T-cell (primary cell): Measurements from ENCODE around the gene RPL36. TPM values are rescaled to one million over a fixed set of nuclear protein-coding genes. Genes with fewer than 3 reads are reported as not detected.

Source experiments
- ATAC-seq, 4 experiments: fragments of 200-7000 bp in 3 of 4; fragments of 150-1000 bp in 1 of 4; cut with Tn5 transposase; replicated peaks in 1 of 4; 1 replicate in 3 of 4; 2 replicates in 1 of 4; pipeline ENCODE4 v1.10.0; 2021; ENCODE audit warnings: moderate library complexity in 3 of 4, mild to moderate bottlenecking in 2 of 4, moderate number of reproducible peaks in 1 of 4
- CTCF ChIA-PET, 2 donors: fragments of 300-600 bp; sonication (Branson Sonifier 250); formaldehyde crosslinking; loops; one replicate each; lab custom pipeline; 2022; ENCODE audit warnings: antibody characterized with exemption in 2 of 2; lab: Charles Lee
- POLR2A ChIA-PET, 2 donors: fragments of 300-600 bp; sonication (Branson Sonifier 250); formaldehyde crosslinking; loops; one replicate each; lab custom pipeline; 2022; ENCODE audit warnings: antibody characterized with exemption in 2 of 2; lab: Charles Lee
- DNase-seq, 35 experiments: peaks; one replicate each; pipeline versions ENCODE4 v3.0.0 to v3.0.0-alpha.2; 2013 to 2023
- H3K27ac ChIP-seq: one replicate; pipeline ENCODE4 v1.5.1; 2013; ENCODE audit warnings: low read length
- H3K27me3 ChIP-seq, 2 experiments: replicated peaks in 1 of 2; 1 replicate in 1 of 2; 2 replicates in 1 of 2; pipeline versions ENCODE4 v1.6.1 to v1.7.0; 2013; ENCODE audit warnings: low read length in 1 of 2, mixed read lengths in 1 of 2; ENCODE audit not compliant: control insufficient read depth in 2 of 2, insufficient read depth in 2 of 2; ENCODE audit errors: extremely low read depth in 1 of 2
- H3K36me3 ChIP-seq, 2 donors: 1 replicate in 1 of 2; 2 replicates in 1 of 2; pipeline versions ENCODE4 v1.6.1 to v1.7.0; 2013; ENCODE audit warnings: low read length in 1 of 2; ENCODE audit not compliant: control insufficient read depth in 2 of 2, insufficient read depth in 1 of 2; ENCODE audit errors: extremely low read depth in 1 of 2
- H3K4me1 ChIP-seq, 2 experiments: 1 replicate in 1 of 2; 2 replicates in 1 of 2; pipeline versions ENCODE4 v1.6.1 to v1.7.0; 2013; ENCODE audit warnings: low read length in 2 of 2, mixed read lengths in 1 of 2; ENCODE audit not compliant: insufficient read depth in 2 of 2, control insufficient read depth in 1 of 2; ENCODE audit errors: extremely low read depth in 1 of 2
- H3K4me3 ChIP-seq, 2 donors: 1 replicate in 1 of 2; 2 replicates in 1 of 2; pipeline versions ENCODE4 v1.5.1 to v1.7.0; 2013; ENCODE audit warnings: mild to moderate bottlenecking in 2 of 2, low read length in 1 of 2, moderate library complexity in 1 of 2; ENCODE audit not compliant: control insufficient read depth in 1 of 2; ENCODE audit errors: extremely low read depth in 1 of 2
- H3K9me3 ChIP-seq: 2 replicates; pipeline ENCODE4 v1.7.0; 2013
- H3K27ac Mint-ChIP-seq, 2 donors: one replicate each; pipeline ENCODE4 v1.8.0; 2020 to 2021; ENCODE audit warnings: mild to moderate bottlenecking in 2 of 2, mixed read lengths in 2 of 2
- H3K27me3 Mint-ChIP-seq, 2 donors: one replicate each; pipeline ENCODE4 v1.8.0; 2021 to 2022; ENCODE audit warnings: mixed read lengths in 2 of 2
- H3K36me3 Mint-ChIP-seq: one replicate; pipeline ENCODE4 v1.8.0; 2021; ENCODE audit warnings: mixed read lengths
- H3K4me1 Mint-ChIP-seq, 3 donors: one replicate each; pipeline ENCODE4 v1.8.0; 2020 to 2022; ENCODE audit warnings: mixed read lengths in 3 of 3, mild to moderate bottlenecking in 1 of 3
- H3K4me3 Mint-ChIP-seq, 3 donors: one replicate each; pipeline ENCODE4 v1.8.0; 2020 to 2022; ENCODE audit warnings: mild to moderate bottlenecking in 3 of 3, mixed read lengths in 3 of 3, moderate library complexity in 3 of 3
- H3K9me3 Mint-ChIP-seq, 3 donors: one replicate each; pipeline ENCODE4 v1.8.0; 2020 to 2022; ENCODE audit warnings: mixed read lengths in 3 of 3
- WGBS: methylation state at CpG from one replicate; pipeline ENCODE4 v1.1.5; 2013; ENCODE audit warnings: missing lambda C conversion rate; ENCODE audit not compliant: insufficient coverage; 5-methylcytosine and 5-hydroxymethylcytosine counted together
- total RNA-seq, 35 experiments: library from RNA in 6 of 35; stranded (reverse) in 6 of 35; fragments of 120-200 nt in 1 of 35; gene quantifications; one replicate each; pipeline versions ENCODE4 v1.2.1 to v1.2.4 and lab custom pipeline; 2013 to 2026

The RPL36 gene
- total RNA-seq (1,000 to 10,000 TPM; 1,208 to 1,613 (median 1,528) TPM), total RNA-seq (lab: John Stamatoyannopoulos, UW) (423 to 748 (median 590) reads per million in 29 experiments)
- 1,824 TPM for total RNA-seq (2013)

GRCh38 chr19:5690125-5690954, at the start of gene RPL36:
Gene RPL36 (plus strand): TSS chr19:5690295. CDS start chr19:5690508, 213 bp downstream.
- Histone ChIP-seq H3K4me3 (peak within 1 kb of the TSS; percentile 66 to 95), H3K36me3 (peaks cover 11 to 43% of the 10 kb centered on the region in 2 donors), H3K27me3 (no peaks in the 10 kb centered on the region), H3K4me1 (peaks cover 3 to 59% of the 10 kb centered on the region in 2 experiments), H3K27ac (peak within 1 kb of the TSS; percentile 95), H3K9me3 (no peaks in the 10 kb centered on the region)
- under 1% methylated on average over 66 of the region's 73 CpGs for WGBS
- ATAC-seq (peak; percentile 65 to 72 (median 66)), DNase-seq (peak; percentile 93 to 100 (median 97))
- peak within 1 kb of the TSS; percentile 93 to 94 for H3K27ac Mint-ChIP-seq
- H3K4me1 Mint-ChIP-seq: peaks cover 26 to 39% (median 33%) of the 10 kb centered on the region in 3 donors
- H3K9me3 Mint-ChIP-seq: no peaks in the 10 kb centered on the region
- CTCF ChIA-PET: interaction anchor here in 1 of 2 donors (0.6 to 3.1 kb wide), 8 partner anchors 15 to 427 kb away, joined by 3 to 18 read pairs (median 3); partner anchors contain the start of genes CATSPERD, LONP1, SAFB and SAFB2
- POLR2A ChIA-PET: interaction anchor here in 1 of 2 donors (0.7 to 1.3 kb wide), 2 partner anchors 28 to 30 kb away, joined by 3 to 9 read pairs; partner anchors contain the start of genes CATSPERD and LONP1
- H3K36me3 Mint-ChIP-seq: no peaks in the 10 kb centered on the region
- H3K27me3 Mint-ChIP-seq: no peaks in the 10 kb centered on the region
- peak within 1 kb of the TSS; percentile 92 to 98 (median 94) for H3K4me3 Mint-ChIP-seq

GRCh38 chr19:5641171-5641570, 48.9 kb upstream of the RPL36 start:
- no peaks in the 10 kb centered on the region for H3K27me3 ChIP-seq
- DNase-seq (no peak), ATAC-seq (no peak)
- H3K36me3 ChIP-seq: peaks cover 11 to 54% of the 10 kb centered on the region in 2 donors
- Mint-ChIP-seq H3K9me3 (no peaks in the 10 kb centered on the region), H3K4me3 (no peak overlapping the region), H3K4me1 (peaks cover 30 to 56% (median 43%) of the 10 kb centered on the region in 3 donors), H3K27ac (no peak overlapping the region), H3K36me3 (peaks cover 35% of the 10 kb centered on the region), H3K27me3 (no peaks in the 10 kb centered on the region)
- ChIA-PET CTCF (no interaction called here), POLR2A (no interaction called here)
- no peaks in the 10 kb centered on the region for H3K9me3 ChIP-seq
- no peak overlapping the region for H3K4me3 ChIP-seq
- H3K27ac ChIP-seq: no peak overlapping the region
- 100% methylated on average over 2 of the region's 4 CpGs for WGBS
- H3K4me1 ChIP-seq: peaks cover 0 to 9% of the 10 kb centered on the region in 2 experiments

GRCh38 chr19:5642204-5642603, 47.9 kb upstream of the RPL36 start:
- Mint-ChIP-seq H3K4me1 (peaks cover 36 to 56% (median 43%) of the 10 kb centered on the region in 3 donors), H3K27me3 (no peaks in the 10 kb centered on the region), H3K27ac (no peak overlapping the region), H3K4me3 (no peak overlapping the region), H3K9me3 (no peaks in the 10 kb centered on the region), H3K36me3 (peaks cover 45% of the 10 kb centered on the region)
- POLR2A ChIA-PET: no interaction called here
- Histone ChIP-seq H3K4me3 (no peak overlapping the region), H3K27ac (no peak overlapping the region), H3K36me3 (peaks cover 18 to 62% of the 10 kb centered on the region in 2 donors), H3K9me3 (no peaks in the 10 kb centered on the region), H3K4me1 (peaks cover 0 to 8% of the 10 kb centered on the region in 2 experiments), H3K27me3 (no peaks in the 10 kb centered on the region)
- CTCF ChIA-PET: no interaction called here
- WGBS: 80% methylated on average over 1 of the region's 2 CpGs
- ATAC-seq: no peak
- DNase-seq: no peak

- Mint-ChIP-seq H3K4me3 (no peak overlapping the region), H3K36me3 (peaks cover 54% of the 10 kb centered on the region)
These were observed 47.0 kb upstream of the RPL36 start for GRCh38 chr19:5643060-5643459.

GRCh38 chr19:5644037-5644436, 46.1 kb upstream of the RPL36 start:
- CTCF ChIA-PET: no interaction called here
- POLR2A ChIA-PET: interaction anchor here in 1 of 2 donors (0.5 kb wide), 1 partner anchor 1883 kb away, joined by 8 read pairs; no protein-coding TSS in a partner anchor
- peak overlapping the region in 1 of 2 donors; percentile 34 for H3K27ac Mint-ChIP-seq

More at GRCh38 chr19:5643060-5643459, 47.0 kb upstream of the RPL36 start:
- Histone ChIP-seq H3K9me3 (no peaks in the 10 kb centered on the region), H3K4me1 (peaks cover 0 to 3% of the 10 kb centered on the region in 2 experiments), H3K4me3 (no peak overlapping the region), H3K36me3 (peaks cover 20 to 64% of the 10 kb centered on the region in 2 donors), H3K27ac (no peak overlapping the region), H3K27me3 (no peaks in the 10 kb centered on the region)
- 94% methylated on average over 2 of the region's 4 CpGs for WGBS
- no peak for DNase-seq
- ChIA-PET POLR2A (interaction anchor here in 1 of 2 donors (0.6 kb wide), 1 partner anchor 17 kb away, joined by 13 read pairs; no protein-coding TSS in a partner anchor), CTCF (no interaction called here)
- Mint-ChIP-seq H3K27me3 (no peaks in the 10 kb centered on the region), H3K27ac (no peak overlapping the region), H3K9me3 (no peaks in the 10 kb centered on the region), H3K4me1 (peaks cover 30 to 49% (median 36%) of the 10 kb centered on the region in 3 donors)
- ATAC-seq: no peak

GRCh38 chr19:5645409-5645808, 44.7 kb upstream of the RPL36 start:
- DNase-seq (no peak), ATAC-seq (no peak)
- H3K9me3 ChIP-seq: no peaks in the 10 kb centered on the region
- Mint-ChIP-seq H3K27ac (no peak overlapping the region), H3K4me1 (peaks cover 26 to 42% (median 29%) of the 10 kb centered on the region in 3 donors), H3K27me3 (no peaks in the 10 kb centered on the region), H3K36me3 (peaks cover 66% of the 10 kb centered on the region), H3K9me3 (no peaks in the 10 kb centered on the region), H3K4me3 (no peak overlapping the region)
- 100% methylated on average over 3 of the region's 5 CpGs for WGBS
- H3K27ac ChIP-seq: no peak overlapping the region
- H3K27me3 ChIP-seq: no peaks in the 10 kb centered on the region
- H3K4me3 ChIP-seq: no peak overlapping the region
- ChIA-PET CTCF (no interaction called here), POLR2A (interaction anchor here (0.6 kb wide), 2 partner anchors 15 to 71 kb away, joined by 3 to 11 read pairs; no protein-coding TSS in a partner anchor)
- peaks cover 20 to 76% of the 10 kb centered on the region in 2 donors for H3K36me3 ChIP-seq
- H3K4me1 ChIP-seq: no peaks in the 10 kb centered on the region

More at GRCh38 chr19:5644037-5644436, 46.1 kb upstream of the RPL36 start:
- ATAC-seq: no peak
- Mint-ChIP-seq H3K36me3 (peaks cover 59% of the 10 kb centered on the region), H3K9me3 (no peaks in the 10 kb centered on the region), H3K27me3 (no peaks in the 10 kb centered on the region), H3K4me1 (peaks cover 26 to 45% (median 33%) of the 10 kb centered on the region in 3 donors), H3K4me3 (no peak overlapping the region)
- Histone ChIP-seq H3K27ac (no peak overlapping the region), H3K9me3 (no peaks in the 10 kb centered on the region), H3K27me3 (no peaks in the 10 kb centered on the region), H3K4me1 (no peaks in the 10 kb centered on the region), H3K36me3 (peaks cover 20 to 68% of the 10 kb centered on the region in 2 donors), H3K4me3 (no peak overlapping the region)
- WGBS: 100% methylated on average over 1 of the region's 2 CpGs
- DNase-seq: no peak
